AG09309 (cell line): ENCODE measurements around the gene RBM8A.

Experiments used
- DNase-seq: peaks from one replicate; pipeline ENCODE4 v3.0.0-alpha.2; 2010; ENCODE audit warnings: low read depth
- H3K4me3 ChIP-seq: 2 replicates; pipeline ENCODE4 v1.5.1; 2011; ENCODE audit warnings: mild to moderate bottlenecking, low read depth, low read length, moderate library complexity; ENCODE audit not compliant: control insufficient read depth
- TF ChIP-seq, protein P1 (sequence below): IDR thresholded peaks from 2 replicates; pipeline ENCODE4 v1.5.1; 2011; ENCODE audit warnings: mild to moderate bottlenecking, low read depth, low read length, inconsistent platforms; ENCODE audit not compliant: insufficient read depth, control insufficient read depth; ENCODE audit errors: missing control alignments

The RBM8A gene

DNA sequence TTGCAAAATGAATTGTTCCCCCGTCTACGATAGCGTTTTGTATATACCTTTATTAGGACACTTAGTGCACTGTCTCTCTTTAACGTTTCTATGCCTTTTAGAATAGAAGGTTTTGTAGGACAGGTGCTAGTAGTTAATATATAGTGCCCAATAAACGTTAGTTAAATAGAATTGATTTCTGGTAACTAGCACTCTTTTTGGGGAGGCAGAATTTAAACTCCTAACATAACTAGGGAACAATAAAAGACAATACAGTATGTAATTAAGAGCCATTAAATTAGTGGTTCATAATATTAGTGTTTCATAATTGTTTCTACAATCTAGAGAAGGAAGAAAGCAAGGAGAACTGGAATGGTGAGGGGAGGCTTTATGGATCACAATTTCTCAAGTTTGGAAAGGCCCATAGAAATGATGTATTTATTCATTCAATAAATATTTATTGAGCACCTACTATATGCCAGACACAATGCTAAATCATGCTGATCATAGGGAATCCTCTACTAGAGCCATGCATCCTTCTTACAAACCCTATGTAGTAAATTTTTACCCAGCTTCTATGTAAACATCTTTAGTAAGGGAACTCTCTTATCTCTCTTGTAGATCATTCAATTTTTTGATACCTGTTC lies 37.9 kb upstream of the RBM8A start:
- no peak for DNase-seq
- peak overlapping the region; percentile 46 for H3K4me3 ChIP-seq
- TF ChIP-seq, protein P1, sequence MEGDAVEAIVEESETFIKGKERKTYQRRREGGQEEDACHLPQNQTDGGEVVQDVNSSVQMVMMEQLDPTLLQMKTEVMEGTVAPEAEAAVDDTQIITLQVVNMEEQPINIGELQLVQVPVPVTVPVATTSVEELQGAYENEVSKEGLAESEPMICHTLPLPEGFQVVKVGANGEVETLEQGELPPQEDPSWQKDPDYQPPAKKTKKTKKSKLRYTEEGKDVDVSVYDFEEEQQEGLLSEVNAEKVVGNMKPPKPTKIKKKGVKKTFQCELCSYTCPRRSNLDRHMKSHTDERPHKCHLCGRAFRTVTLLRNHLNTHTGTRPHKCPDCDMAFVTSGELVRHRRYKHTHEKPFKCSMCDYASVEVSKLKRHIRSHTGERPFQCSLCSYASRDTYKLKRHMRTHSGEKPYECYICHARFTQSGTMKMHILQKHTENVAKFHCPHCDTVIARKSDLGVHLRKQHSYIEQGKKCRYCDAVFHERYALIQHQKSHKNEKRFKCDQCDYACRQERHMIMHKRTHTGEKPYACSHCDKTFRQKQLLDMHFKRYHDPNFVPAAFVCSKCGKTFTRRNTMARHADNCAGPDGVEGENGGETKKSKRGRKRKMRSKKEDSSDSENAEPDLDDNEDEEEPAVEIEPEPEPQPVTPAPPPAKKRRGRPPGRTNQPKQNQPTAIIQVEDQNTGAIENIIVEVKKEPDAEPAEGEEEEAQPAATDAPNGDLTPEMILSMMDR, result no peak

DNA sequence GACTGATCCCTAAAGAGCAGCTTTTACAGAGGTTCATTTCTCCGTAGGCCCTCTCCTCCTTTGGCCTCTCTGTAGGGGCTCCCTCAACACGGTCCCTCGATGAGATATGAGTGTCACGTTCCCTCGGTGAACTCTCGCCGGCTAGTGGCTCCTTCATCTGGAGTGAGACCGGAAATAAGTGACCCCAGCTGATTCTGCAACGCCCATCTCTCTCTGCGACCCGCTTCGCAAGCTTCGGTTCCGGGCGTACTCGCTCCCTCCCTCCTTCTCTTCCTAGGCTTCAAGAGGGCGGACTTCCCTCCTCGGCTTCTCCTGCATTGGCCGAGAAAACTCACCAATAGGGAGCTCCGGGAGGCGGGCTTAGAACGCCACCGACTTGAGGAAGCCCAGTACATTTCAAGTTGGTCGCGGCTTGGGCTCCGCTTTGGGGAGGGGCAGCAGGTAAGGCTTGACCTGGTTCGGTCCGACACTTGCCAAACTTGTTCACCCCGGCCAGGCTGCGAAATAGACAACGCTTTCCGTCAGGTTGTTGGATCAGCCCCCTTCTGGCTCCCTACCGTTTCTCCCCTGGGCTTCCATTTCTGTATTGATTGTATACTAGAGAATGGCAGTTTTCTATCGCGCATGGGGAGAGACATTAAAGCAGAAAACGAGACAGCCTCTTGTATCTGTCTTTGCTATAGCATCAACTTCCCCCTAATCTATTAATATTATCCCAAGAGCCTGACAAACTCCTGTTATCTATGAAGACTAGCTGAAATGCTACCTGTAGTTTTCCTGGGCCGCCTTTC lies 37.2 kb upstream of the RBM8A start, which contains the start of the genes ANKRD34A and POLR3GL:
TSS of gene ANKRD34A (minus strand) at position 248 of the 791 bp plus-strand sequence. CDS start 2,816 bp downstream, outside the sequence.
TSS of gene POLR3GL (plus strand) at position 363 of the 791 bp plus-strand sequence. CDS start 10,176 bp downstream, outside the sequence.
- TF ChIP-seq, protein P1, result no peak
- H3K4me3 ChIP-seq, result peak within 1 kb of the TSS; percentile 46
- DNase-seq, result peak; percentile 61

DNA sequence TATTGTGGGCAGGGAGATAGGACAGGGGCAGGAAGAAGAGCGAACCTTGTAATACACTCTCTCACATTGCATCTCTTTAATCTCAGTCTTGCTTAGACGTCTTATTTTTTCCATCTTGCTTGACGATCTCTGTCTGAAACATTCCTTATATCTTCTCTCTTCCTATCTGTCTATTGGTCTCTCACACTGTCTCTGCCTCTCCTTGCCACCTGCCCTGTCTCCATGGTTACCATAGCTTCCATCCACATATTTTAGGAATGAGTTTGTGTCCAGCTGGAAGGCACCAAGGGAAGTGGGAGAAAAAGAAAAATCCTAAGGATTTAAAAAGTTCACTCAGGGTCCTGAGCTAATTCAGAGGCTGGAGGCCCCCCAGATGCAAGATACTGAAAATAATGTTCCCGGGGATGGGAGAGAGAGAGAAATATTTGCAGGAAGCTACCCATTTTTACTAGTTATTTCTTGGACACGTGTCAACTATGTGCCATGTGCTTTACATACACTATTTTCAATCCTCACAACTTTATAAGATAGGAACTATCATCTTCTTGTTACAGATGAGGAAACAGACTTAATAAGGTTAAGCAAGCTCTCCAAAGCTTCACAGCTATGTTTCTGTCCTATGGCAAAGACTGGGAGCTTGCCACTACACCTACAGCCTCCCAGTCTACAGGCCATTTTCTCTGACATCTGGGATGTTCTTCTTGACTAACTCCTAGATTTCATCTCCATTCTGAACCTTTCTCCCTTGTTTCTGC lies 36.2 kb upstream of the RBM8A start:
- H3K4me3 ChIP-seq, result peak overlapping the region; percentile 46
- TF ChIP-seq, protein P1, result no peak
- no peak for DNase-seq

DNA sequence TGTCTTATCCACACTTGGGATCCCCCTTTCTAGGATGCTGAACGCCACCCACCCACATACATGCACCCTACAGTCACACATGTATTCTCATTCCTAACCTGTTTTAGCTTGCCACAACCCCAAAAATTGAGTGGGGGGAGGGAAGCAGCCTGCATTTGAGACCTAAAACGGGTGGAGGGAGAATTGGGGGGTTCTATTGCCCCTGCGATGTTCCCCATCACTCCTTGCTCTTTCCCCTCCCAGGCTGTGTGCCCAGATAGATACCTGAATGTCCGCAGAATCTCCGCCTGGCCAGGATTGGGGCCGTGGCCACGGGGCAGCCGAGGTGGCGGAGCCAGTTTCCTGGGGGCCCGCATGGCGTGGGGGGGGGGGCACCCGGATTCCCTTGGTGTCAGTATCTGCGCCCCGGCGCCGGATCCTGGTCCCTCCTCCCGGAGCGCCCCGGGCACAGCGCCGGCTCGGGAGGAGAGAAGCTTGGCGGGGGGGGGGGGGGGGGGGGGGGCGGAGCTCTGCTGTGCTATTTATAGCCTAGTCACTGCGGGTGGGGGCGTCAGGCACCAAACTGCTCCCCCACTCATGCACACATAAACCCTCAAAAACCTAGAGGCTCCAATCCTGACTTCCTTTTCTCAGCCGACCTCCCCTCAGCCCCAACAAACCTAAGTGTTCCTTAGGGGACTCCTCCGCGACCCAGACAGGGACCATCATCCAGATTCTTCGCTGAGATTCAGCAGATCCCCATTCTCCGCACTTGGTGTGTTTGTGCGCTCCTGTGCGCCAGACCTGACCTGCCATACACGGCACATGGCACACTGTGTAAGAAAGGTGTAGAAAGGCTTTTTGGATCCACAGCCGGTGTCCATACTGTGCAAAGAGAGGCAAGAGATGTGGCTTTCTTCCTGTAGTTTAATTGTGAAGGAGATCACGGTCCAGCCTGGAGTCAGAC lies 35.1 kb upstream of the RBM8A start:
- DNase-seq, result no peak
- TF ChIP-seq, protein P1, result no peak
- peak overlapping the region; percentile 75 for H3K4me3 ChIP-seq

DNA sequence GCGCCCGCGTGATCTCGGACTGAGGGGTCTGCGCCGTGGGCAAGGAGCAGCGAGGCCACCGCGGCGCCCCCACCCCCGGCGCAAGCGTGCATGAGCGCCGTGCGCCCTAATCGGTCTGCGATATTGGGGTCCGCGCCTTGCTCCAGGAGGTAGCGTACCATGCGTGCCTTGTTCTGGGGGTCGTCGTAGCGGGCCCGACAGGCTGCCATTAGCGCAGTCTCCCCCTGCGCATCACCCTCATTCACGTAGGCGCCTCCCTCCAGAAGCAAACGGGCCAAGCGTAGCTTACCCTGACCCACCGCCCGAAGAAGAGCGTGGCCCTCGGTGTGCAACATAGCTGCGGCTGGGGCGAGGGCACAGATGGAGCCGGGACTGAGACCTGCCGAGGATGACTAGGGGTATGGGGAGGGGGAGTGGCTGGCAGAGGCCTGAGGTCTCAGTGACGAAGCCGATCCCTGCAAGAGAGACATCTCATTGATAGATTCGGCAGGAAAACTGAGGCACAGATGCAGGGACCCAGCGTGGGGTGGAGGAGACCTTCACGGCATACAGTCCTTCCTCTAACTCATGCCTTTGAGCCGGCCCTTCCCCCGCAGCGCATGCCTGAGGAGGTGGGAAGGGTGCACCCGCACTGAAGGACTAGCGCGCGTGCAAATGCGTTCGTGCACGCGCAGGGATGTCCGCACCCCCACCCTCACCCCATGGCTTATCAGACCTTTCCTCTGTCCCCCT lies 34.3 kb upstream of the RBM8A start:
- TF ChIP-seq, protein P1, result no peak
- no peak for DNase-seq
- H3K4me3 ChIP-seq, result peak overlapping the region; percentile 75
